ENCODE data around the gene KLF9.

DNA sequence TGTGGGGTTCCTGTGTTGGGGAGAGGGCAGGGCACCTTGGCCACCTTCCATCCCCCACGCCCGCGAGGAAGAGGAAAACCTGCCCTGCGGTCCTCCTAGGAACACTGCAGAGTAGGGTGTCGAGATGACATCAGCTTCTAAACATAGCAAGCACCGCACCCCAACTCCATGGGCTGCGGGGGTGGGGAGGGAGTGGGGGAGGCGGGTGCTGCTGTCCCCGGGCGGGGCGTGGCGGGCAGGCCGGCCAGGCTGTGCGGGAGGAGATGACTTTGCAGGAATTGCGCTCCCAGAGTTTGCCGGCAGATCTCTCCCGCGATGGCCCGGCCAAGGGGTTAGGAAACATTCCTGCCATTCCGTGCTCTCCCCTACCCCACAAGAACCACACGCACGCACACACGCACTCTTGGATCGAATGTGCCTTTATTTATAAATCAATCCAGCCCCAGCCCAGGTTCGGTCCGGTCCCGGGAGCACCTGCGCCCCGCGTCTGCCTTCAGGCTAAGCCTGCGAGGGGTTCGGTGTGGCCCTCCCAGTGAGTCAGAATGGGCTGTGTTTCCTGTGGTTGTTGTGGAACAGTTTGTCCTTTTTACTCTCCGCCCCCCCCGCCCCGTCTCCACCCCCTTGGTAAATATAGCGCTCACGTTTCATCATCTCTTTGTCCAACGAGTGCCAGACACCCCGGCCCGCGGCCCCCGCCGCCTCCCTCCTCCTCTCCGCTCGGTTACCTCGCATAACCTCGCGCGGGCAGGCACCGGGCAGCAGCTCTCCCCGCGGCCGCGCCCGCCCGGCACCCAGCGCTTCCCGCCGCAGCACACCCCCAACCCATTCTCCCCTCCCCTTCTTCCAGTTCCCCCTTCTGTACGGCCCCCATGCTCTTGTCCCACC lies 5.3 kb upstream of the KLF9 start:
- TF ChIP-seq CTCF (IDR thresholded peaks at IDR 0.05) (peak; percentile 24), POLR2AphosphoS5 (IDR thresholded peaks at IDR 0.05; ENCODE audit: low read depth, low read length) (peak; percentile 95), ELF1 (IDR thresholded peaks at IDR 0.05) (no peak), ZBTB33 (IDR thresholded peaks at IDR 0.05; ENCODE audit: borderline replicate concordance, low read depth) (peak; percentile 51; the same call in 1 of the 2 replicates), MXI1 (IDR thresholded peaks at IDR 0.05; ENCODE audit: low read depth, low read length) (peak; percentile 19; the same call in 1 of the 2 replicates)
